ENCODE measurements around the gene MRTFB. TPM values are rescaled to one million over a fixed set of nuclear protein-coding genes. Genes with fewer than 3 reads are reported as not detected.

The MRTFB gene
- total RNA-seq, 1 experiment from 2014 or later: 67.3 TPM

GRCh38 chr16:14240219-14240843 is 169.2 kb downstream of the MRTFB start:
- Mint-ChIP-seq H3K4me1 (ENCODE audit: low read depth, unreplicated experiment) (no peaks in the 10 kb centered on the region), H3K27me3 (ENCODE audit: unreplicated experiment) (no peaks in the 10 kb centered on the region), H3K9me3 (ENCODE audit: low read depth, unreplicated experiment) (no peaks in the 10 kb centered on the region), H3K27ac (ENCODE audit: unreplicated experiment) (no peak overlapping the region), H3K36me3 (ENCODE audit: insufficient read depth, unreplicated experiment) (peaks cover 7% of the 10 kb centered on the region), H3K4me3 (ENCODE audit: low read depth, unreplicated experiment) (no peak overlapping the region)
- no peak for DNase-seq
- TF ChIP-seq, protein P1, sequence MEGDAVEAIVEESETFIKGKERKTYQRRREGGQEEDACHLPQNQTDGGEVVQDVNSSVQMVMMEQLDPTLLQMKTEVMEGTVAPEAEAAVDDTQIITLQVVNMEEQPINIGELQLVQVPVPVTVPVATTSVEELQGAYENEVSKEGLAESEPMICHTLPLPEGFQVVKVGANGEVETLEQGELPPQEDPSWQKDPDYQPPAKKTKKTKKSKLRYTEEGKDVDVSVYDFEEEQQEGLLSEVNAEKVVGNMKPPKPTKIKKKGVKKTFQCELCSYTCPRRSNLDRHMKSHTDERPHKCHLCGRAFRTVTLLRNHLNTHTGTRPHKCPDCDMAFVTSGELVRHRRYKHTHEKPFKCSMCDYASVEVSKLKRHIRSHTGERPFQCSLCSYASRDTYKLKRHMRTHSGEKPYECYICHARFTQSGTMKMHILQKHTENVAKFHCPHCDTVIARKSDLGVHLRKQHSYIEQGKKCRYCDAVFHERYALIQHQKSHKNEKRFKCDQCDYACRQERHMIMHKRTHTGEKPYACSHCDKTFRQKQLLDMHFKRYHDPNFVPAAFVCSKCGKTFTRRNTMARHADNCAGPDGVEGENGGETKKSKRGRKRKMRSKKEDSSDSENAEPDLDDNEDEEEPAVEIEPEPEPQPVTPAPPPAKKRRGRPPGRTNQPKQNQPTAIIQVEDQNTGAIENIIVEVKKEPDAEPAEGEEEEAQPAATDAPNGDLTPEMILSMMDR (IDR thresholded peaks at IDR 0.05; ENCODE audit: unreplicated experiment): no peak
- BruUV-seq (replicated peaks): no TSS peak
- CTCF ChIA-PET: no interaction called here
- intact Hi-C loops (cut with micrococcal nuclease; ENCODE audit: unreplicated experiment): no loop called here

- DNase-seq: no peak
- H3K27me3 Mint-ChIP-seq (ENCODE audit: unreplicated experiment): no peaks in the 10 kb centered on the region
- CTCF ChIA-PET: no interaction called here
- no peaks in the 10 kb centered on the region for H3K9me3 Mint-ChIP-seq (ENCODE audit: low read depth, unreplicated experiment)
- intact Hi-C loops (cut with micrococcal nuclease; ENCODE audit: unreplicated experiment): no loop called here
- H3K36me3 Mint-ChIP-seq (ENCODE audit: insufficient read depth, unreplicated experiment): peaks cover 7% of the 10 kb centered on the region
- TF ChIP-seq, protein P1 (IDR thresholded peaks at IDR 0.05; ENCODE audit: unreplicated experiment): no peak
- no peak overlapping the region for H3K27ac Mint-ChIP-seq (ENCODE audit: unreplicated experiment)
- H3K4me3 Mint-ChIP-seq (ENCODE audit: low read depth, unreplicated experiment): no peak overlapping the region
- BruUV-seq (replicated peaks): no TSS peak
- H3K4me1 Mint-ChIP-seq (ENCODE audit: low read depth, unreplicated experiment): no peaks in the 10 kb centered on the region
Observed at GRCh38 chr16:14240964-14241363, 169.8 kb downstream of the MRTFB start.

DNA sequence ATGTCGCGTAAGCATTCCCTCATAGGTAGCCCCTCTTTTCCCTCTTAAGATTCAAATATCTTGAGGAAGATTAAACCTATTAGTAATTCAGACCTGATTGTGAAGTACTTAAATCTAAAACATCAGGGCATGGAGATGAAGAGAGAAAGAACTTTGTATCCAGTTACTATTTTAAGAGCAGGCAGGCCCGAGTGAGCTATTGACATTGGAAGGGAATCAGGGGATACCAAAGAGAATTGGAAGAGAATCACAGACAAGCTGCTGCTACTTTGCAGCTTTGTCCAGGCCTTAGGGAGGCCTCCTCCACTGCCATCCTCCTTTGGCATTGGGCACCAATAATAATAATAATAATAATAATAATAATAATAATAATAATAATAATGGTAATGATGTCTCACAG is 170.5 kb downstream of the MRTFB start:
- Mint-ChIP-seq H3K27me3 (ENCODE audit: unreplicated experiment) (no peaks in the 10 kb centered on the region), H3K4me1 (ENCODE audit: low read depth, unreplicated experiment) (no peaks in the 10 kb centered on the region), H3K27ac (ENCODE audit: unreplicated experiment) (no peak overlapping the region), H3K36me3 (ENCODE audit: insufficient read depth, unreplicated experiment) (peaks cover 7% of the 10 kb centered on the region), H3K4me3 (ENCODE audit: low read depth, unreplicated experiment) (no peak overlapping the region), H3K9me3 (ENCODE audit: low read depth, unreplicated experiment) (no peaks in the 10 kb centered on the region)
- no peak for DNase-seq
- CTCF ChIA-PET: no interaction called here
- TF ChIP-seq, protein P1 (IDR thresholded peaks at IDR 0.05; ENCODE audit: unreplicated experiment): no peak
- no TSS peak for BruUV-seq (replicated peaks)
- intact Hi-C loops (cut with micrococcal nuclease; ENCODE audit: unreplicated experiment): no loop called here

DNA sequence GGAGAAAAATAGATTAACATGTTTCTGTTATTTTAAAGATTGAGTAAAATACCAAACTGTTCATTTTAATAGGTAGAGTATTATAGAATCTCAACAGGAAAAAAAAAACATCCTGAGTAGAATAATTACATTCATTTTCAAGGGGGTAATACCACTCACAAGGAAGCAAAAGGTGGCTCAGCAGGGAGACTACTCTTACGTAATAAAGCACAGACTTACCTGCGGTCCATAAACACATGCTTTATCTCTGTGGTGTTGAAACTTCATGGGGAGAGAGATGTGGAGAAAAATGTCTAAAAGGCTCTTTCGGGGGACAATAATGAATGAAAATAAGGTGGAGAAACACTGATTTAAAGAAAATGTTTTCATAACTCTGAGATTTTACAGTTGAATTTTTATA is 171.7 kb downstream of the MRTFB start:
- intact Hi-C loops (cut with micrococcal nuclease; ENCODE audit: unreplicated experiment): no loop called here
- Mint-ChIP-seq H3K36me3 (ENCODE audit: insufficient read depth, unreplicated experiment) (peaks cover 18% of the 10 kb centered on the region), H3K4me3 (ENCODE audit: low read depth, unreplicated experiment) (no peak overlapping the region), H3K4me1 (ENCODE audit: low read depth, unreplicated experiment) (no peaks in the 10 kb centered on the region), H3K27me3 (ENCODE audit: unreplicated experiment) (no peaks in the 10 kb centered on the region), H3K27ac (ENCODE audit: unreplicated experiment) (no peak overlapping the region), H3K9me3 (ENCODE audit: low read depth, unreplicated experiment) (no peaks in the 10 kb centered on the region)
- BruUV-seq (replicated peaks): no TSS peak
- TF ChIP-seq, protein P1 (IDR thresholded peaks at IDR 0.05; ENCODE audit: unreplicated experiment): no peak
- no peak for DNase-seq
- CTCF ChIA-PET: no interaction called here
